ENCODE measurements around the gene SHLD1.
A peak's percentile ranks its signal among the peaks of the same experiment; 100 is the strongest.
"Not testable (repeated sequence)": the region's sequence is repeated elsewhere in the genome, so short reads cannot be mapped to it uniquely, and the experiment has no call there.

SHLD1 gene

DNA sequence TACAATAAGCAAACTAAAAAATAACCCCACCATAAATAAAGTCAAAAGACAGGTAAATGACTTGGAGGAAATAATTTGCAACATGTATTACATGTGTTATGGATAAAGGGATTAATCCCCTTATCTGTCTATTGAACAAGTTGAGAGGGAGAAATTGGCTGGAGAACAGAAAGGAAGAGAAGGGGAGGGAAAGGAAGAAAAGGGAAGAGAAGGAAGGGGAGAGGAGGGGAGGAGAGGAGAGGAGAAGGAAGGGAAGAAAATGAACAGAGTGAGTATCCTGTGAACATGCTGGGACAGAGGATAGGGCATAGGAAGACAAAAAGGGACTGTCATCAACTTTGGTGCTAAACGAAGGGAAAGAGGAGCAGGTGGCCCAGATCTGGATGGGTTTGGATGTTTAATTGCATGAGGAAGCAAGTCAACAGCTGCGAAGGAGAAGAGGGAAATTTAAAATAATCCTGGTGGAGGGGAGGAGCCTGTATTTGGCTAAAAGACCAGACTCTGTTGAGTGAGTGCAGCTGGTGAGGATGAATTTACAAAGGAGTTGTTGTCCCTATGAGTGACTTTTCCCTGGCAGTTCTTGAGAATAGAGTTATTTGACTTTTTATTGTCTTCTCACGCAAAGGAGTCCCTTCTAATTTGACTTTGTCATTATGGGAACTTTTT, 14.2 kb upstream of the SHLD1 start:
- DNase-seq: no peak
- ATAC-seq: no peak

DNA sequence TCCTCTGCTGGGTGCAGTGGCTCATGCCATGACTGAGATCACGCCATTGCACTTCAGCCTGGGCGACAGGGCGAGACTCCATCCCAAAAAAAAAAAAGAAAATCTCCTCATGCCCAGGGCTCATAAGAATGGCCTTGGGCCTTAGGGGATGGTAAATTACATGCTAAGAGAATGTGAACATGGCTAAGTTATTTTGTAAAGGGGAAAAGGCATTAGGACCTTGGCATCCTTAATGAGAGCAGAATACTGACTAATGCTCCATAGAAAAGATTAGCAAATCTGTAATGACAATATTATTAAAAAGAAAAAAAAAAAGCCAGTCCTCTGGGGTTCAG, 12.6 kb upstream of the SHLD1 start:
- DNase-seq (no peak), ATAC-seq (no peak)

DNA sequence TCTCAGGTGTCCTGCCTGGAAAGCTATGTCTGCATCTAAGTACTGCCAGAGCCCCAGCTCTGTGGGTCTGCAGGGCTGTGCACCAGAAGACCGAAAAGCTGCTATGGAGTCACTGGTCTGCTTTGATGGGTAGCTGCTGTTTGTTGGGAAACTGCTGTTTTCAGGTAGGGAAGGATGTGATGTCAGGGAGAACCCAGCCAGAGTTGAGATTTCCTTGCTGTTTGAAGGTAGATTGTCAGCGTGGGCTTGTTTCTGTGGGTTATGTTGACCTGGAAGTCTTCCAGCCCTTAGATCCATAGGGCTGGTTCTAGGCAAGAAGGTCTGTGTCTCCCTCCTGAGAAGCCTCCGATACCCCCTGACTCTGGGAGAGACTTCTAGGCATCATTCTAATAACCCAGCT, 12.2 kb upstream of the SHLD1 start:
- ATAC-seq: no peak

DNA sequence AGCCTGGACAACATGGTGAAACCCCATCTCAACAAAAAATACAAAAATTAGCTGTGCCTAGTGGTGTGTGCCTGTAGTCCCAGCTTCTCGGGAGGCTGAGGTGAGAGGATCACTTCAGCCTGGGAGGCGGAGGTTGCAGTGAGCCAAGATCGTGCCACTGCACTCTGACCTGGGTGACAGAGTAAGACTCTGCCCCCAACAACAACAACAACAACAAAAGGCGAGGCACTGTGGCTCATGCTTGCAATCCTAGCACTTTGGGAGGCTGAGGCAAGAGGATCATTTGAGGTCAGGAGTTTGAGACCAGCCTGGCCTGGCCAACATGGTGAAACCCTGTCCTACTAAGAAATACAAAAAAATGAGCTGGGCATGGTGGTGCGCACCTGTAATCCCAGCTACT, 9.6 kb upstream of the SHLD1 start:
- ATAC-seq, DNase-seq: not testable (repeated sequence)

More for the DNA sequence above, 12.2 kb upstream of the SHLD1 start:
- no peak for DNase-seq

DNA sequence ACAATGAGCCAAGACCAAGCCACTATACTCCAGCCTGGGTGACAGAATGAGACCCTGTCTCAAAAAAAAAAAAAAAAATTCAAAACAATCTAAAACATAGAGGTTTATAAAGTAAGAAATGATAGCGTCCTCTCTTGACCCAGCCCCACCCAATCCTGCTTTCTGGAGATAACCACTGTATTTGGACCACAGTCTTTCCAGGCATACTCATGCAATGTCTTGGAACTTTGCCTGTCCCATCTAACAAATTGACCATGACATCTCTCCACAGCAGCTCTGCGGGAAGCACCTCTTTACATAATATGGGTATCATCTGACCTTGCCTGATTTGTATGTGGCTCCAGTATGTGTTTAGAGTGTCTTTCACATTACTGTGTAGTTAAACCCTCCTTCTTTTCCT, 9.1 kb upstream of the SHLD1 start:
- DNase-seq (no peak), ATAC-seq (no peak)

DNA sequence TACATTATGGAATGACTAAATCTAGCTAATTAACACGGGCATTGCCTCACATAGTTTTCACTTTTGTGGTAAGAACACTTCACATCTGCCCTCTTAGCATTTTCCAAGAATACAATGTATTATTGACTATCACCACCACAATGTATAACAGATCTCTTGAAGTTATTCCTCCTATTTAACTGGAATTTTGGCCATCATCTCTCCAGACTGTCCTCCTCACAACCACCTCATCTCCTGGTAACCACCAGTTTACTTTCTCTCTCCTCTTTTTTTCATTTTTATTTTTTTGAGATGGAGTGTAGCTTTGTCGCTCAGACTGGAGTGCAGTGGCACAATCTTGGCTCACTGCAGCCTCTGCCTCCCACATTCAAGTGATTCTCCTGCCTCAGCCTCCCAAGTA, 8.2 kb upstream of the SHLD1 start:
- ATAC-seq: no peak
- no peak for DNase-seq

DNA sequence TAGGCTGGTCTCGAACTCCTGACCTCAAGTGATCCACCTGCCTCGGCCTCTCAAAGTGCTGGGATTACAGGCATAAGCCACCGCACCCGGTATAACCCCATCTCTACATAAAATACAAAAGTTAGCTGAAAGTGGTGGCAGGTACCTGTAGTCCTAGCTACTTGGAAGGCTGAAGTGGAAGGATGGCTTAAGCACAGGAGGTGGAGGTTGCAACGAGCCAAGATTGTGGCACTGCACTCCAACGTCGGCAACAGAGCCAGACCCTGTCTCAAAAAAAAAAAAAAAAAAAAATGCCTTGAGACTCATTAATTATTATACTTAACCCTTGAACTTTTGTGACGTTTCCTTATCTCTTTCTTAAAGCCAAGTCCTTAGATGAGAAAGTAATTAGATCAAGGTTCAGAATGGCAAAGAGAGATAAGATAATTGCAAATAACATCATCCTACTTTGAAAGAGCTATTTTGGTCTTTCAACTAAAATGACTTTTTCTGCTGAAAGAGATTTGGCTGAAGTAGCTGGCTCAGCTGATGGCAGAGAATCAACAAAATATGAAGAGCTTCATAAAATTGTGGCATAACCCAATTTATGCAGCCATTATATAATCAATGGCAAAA, 4.7 kb upstream of the SHLD1 start:
- ATAC-seq (no peak), DNase-seq (no peak)

DNA sequence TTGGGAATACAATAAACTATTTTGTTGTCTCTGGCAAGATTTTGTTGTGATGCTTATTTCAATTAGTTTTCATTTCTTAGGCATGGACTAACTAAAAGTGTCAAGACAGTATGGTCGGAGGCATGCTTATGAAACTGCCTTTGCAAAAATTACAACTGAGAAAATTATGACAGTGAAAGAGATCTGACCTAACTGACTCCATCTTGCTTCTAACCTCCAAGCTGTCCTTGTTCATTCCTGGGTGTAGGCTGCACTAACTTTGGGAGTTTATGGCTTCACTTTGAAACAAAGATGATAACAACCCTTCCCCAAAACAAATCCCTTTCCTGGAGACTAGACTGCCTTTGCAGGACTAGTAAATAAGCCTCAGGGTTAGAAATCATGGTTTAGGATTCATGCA, 4.1 kb upstream of the SHLD1 start:
- DNase-seq (no peak), ATAC-seq (no peak)

DNA sequence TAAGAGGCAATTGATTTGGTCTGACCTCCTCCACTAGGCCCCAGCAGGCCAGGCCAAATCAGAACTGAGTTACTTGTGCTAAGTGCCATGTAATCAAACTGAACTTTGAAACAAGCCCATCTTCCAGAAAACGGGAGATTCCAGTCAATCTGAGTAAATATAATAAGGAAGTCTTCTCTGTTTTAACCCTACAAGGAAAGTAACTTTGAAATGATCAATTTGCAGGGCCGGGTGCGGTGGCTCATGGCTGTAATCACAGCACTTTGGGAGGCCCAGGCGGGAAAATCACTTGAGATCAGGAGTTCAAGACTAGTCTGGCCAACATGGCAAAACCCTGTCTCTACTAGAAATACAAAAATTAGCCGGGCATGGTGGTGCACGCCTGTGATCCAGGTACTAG, 2.0 kb upstream of the SHLD1 start:
- no peak for ATAC-seq
- no peak for DNase-seq

DNA sequence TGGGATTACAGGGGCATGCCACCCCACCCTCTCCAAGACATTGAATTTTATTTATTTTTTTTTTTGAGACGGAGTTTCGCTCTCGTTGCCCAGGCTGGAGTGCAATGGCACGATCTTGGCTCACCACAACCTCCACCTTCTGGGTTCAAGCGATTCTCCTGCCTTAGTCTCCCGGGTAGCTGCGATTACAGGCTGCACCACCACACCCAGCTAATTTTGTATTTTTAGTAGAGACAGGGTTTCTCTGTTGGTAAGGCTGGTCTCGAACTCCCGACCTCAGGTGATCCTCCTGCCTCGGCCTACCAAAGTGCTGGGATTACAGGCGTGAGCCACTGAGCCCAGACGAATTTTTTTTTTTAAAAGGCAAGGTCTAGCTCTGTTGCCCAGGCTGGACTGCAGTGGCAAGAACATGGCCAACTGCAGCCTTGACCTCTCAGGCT, 669 bp upstream of the SHLD1 start:
- not testable (repeated sequence) for DNase-seq, ATAC-seq

DNA sequence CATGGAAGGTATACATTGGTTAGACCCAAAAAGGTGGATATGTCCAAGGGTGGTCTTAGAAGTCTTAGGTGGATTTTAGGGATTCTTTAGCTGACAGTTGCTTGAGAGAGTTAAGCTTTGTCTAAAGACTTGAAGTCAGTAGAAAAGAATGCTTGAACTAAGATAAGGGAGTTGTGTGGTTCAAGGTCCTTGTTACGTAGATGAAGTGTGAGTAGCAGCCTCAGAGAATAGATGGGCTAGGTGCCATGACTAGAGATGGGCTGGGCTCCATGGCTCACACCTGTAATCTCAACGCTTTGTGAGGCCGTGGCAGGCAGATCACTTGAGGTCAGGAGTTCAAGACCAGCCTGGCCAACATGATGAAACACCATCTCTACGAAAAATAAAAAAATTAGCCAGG, 1.7 kb downstream of the SHLD1 start:
- DNase-seq (no peak), ATAC-seq (no peak)

DNA sequence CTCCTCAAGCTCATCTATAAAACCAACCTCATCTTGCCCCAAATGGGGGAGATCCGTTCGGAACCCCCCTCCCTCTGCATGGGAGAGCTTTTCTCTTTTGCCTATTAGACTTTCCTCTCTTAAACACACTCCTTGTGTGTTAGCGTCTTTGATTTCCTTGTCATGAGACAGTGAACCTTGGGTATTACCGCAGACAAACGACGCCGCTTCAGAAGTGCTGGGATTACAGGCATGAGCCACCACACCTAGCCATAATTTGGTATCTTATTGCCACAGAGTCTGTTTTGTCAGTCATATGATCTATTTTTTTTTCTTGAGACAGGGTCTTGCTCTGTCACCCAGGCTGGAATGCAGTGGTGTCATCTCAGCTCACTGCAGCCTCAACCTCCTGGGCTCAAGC, 3.6 kb downstream of the SHLD1 start:
- ATAC-seq (no peak), DNase-seq (no peak)

DNA sequence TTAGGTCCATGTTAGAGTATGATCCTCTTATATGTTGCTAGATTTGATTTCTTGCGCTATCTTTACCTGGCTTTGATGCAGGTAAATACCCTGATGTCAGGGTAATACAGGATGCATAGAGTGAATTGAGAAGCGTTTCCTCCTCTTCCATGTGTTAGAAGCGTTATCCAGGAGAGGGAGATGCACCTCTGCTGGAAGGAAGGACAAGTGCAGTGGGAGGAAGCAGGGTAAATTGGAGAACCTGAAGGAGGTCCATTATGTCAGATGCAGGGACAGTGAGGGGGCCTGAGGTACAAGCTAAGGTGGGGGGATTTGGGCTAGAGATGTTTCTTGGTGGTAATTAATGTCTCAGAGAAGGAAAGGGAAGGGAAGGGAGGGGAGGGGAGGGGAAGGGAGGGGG, 7.7 kb downstream of the SHLD1 start:
- DNase-seq (no peak), ATAC-seq (no peak)

DNA sequence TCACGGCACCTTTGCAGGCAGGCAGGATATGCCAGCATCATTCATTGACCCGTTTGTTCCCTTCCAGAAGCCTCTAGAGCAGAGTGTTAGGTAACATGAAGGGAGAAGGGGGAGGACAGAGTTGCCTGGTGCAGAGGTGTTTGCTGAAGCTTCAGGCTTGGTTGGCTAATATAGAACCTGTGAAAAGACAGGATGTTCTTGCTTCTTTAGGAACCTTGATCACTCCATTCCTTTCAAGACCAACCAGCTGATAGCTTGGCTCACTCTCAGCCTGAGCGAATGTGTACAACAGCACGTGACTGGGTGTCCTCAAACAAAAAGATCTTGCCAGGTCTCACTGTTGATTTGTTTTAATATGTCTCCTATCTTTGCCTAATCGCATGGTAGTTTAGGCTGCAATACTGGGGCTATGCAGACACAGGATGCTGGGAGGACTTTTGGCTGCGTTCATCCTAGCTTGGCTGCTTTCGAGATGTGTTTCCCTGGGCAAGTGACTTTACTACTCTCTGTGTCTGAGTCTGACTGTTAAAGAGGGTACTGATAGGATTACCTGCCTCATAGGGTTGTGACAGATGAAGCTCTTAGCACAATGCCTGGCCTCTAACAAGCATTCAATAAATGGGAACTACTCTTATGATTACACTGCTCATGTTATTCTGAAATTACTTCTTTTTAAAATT, 16.0 kb downstream of the SHLD1 start:
- DNase-seq (no peak), ATAC-seq (no peak)

DNA sequence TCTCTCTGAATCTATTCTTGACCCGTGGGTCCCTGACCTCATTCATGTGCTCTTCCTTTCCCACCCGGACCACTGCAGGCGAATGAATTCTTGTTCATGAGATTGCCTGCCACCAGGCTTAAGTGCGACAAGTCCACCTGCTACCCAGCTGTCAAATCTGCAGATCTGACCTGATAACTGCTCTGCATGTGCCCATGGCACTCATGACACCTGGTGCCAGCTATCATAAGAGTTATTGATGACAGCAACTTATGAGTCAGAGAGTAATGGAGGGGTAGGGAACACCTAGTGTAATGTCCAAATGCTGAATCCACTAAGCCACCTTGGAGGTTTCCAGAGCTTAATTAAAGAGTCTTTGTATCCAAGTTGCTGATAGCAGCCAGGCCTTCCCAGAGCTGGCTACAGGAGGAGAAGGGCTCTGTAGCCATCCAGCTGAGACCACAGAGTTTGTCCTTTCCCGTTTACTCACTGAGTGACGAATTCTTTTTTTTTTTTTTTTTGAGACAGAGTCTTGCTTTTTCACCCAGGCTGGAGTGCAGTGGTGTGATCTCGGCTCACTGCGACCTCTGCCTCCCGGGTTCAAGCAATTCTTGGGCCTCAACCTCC, 17.4 kb downstream of the SHLD1 start:
- no peak for ATAC-seq
- DNase-seq: no peak

DNA sequence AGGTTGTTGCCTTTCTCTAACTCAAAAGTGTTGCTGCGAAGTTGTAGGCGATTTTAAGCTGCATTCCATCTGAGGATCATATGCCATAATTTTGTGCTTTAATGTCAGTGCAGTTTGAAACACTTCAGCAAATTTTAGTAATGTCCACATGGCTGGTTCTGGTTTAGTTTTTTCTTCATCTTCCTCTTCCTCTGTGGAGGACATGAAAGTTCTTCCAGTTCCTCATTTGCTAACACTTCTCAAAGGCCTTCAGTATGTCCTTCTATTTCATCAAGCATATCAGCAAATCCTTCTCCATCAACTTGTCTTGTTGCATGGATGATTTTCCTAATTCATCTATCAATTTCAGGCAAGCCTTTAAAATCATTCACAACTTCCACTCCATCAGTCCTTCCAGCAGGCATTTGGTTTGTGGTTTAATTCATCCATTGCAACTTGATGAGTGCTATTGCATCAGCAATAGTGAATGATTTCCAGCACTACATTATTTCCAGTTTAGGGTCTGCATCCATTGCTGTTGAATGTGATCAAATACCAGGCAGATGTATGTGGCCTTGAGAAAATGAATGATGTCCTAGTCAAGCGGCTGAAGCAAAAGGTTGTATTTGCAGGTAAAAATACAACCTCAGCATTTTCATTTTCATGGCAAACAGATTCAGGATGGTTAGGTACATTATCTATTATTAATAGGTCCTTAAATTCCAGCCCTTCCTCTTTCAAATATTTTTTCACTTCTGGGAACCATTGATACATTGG, 20.2 kb downstream of the SHLD1 start:
- DNase-seq (no peak), ATAC-seq (no peak)

DNA sequence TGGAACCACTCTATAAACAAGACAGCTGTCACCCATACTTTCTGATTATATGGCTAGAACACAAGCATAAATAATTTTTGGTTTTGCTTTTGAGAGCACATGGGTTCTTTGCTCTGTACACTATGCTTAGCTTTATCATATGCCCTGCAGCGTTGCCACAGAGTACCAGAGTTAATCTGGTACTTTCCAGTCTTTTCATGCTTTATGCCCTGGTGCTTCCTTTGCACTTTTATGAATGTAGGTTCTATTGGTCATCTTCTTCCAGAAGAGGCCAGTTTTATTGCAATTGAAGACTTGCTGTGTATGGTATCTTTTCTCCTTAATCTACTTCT, 20.8 kb downstream of the SHLD1 start:
- ATAC-seq (no peak), DNase-seq (no peak)

DNA sequence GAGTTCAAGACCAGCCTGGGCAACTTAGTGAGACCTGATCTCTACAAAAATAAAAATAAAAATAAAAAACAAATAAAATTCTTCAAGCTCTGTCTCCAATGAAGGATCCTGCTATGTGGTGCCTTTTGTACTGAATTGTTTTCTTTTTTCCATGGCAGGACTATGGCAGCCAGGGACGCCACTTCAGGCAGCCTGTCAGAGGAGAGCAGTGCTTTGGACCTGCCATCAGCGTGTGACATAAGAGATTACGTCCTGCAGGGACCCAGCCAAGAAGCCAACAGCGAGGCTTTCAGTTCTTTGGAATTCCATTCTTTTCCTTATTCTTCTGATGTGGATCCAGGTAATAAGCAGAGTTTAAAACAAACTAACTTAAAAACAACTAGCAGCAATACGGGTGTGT, 22.5 kb downstream of the SHLD1 start:
- no peak for ATAC-seq
- DNase-seq: no peak

DNA sequence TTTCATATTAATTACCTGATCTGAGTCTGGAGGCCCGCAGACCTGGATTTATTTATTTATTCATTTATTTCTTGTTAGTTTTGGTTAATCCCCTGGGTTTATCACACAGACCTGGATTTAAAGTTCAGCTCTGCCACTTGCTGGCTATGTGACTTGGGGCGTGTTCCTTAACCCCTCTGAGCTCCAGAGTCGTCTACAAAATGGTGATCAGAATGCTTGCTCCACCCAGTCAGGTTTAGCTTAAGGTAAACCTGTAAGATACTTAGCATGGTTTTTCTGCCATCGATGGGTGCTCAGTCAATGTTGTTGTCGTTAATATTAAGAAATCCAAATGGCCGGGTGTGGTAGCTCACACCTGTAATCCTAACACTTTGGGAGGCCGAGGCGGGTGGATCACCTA, 23.4 kb downstream of the SHLD1 start:
- DNase-seq (no peak), ATAC-seq (no peak)

DNA sequence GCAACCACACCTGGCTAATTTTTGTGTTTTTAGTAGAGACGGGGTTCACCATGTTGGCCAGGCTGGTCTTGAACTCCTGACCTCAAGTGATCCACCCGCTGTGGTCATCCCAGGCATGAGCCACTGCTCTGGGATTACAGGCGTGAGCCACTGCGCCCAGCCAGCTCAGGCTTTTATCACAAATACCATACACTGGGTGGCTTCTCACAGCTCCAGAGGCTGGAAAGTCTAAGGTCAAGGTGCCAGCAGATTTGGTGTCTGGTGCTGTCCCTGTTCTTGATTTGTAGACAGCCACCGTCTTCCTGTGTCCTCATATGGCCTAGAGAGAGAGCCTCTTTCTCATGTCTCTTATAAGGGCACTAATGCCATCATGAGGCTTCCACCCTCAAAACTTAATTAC, 25.9 kb downstream of the SHLD1 start:
- ATAC-seq (no peak), DNase-seq (no peak)

DNA sequence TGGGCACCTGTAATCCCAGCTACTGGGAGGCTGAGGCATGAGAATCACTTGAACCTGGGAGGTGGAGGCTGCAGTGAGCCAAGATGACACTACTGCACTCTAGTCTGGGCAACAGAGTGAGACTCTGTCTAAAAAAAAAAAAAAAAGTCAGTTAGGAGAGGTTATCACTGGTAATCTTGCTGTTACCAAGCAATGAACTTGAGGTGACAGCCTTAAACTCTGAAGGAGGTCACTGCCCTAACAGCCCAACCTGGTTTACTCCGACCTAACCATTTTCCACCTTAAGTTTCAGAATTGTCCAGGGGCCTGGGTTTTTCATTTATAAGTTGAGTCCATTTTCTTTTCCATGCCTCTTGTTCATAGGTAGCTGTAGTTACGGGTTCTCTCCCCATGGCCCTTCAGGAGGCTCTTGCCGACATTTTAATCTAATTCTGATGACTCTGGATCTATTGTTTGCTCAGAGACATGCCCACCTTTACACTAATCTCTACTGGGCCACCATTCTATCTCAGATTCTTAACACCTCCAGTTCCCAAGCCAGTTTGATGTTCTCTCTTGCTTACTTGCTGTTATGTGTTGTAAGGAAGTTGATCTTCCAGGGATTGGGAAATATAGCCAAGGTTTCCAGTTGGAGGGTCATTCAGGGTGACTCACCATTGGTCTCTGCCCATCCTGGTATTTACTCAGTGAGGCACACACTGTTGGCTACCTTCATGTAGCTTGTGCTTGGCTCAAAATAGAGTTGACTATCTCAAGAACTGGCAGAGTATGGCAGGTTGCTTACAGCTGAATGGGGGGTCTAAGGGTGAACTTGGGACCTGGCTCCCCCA, 29.1 kb downstream of the SHLD1 start:
- DNase-seq: no peak
- ATAC-seq: no peak

DNA sequence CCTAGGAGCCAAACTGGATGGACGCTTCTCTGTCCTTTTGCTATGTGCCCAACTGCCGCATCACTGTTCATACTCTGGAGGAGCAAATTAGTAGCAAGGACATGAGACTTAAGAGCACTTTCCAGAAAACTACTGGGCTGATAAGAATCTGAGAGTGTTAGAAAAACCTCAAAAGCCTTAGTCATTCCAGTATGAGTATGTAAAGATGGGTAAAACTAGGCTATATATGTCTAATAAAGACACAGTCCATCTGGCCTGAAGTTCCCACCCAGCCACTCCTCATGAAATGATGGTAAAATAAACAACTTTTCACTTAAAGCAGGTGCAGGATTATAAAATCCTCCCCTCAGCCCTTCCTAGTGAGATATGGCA, 30.6 kb downstream of the SHLD1 start:
- DNase-seq: no peak
- ATAC-seq: peak; percentile 43
